GM12872 (cell line): ENCODE data around the gene SCARF2.
A peak's percentile ranks its signal among the peaks of the same experiment; 100 is the strongest.

Experiments used
- TF ChIP-seq, protein P1 (sequence below): IDR thresholded peaks from 3 replicates; pipeline ENCODE4 v1.5.1; 2011; ENCODE audit warnings: low read depth, mild to moderate bottlenecking, low read length, moderate library complexity; ENCODE audit not compliant: insufficient read depth

Gene SCARF2

DNA sequence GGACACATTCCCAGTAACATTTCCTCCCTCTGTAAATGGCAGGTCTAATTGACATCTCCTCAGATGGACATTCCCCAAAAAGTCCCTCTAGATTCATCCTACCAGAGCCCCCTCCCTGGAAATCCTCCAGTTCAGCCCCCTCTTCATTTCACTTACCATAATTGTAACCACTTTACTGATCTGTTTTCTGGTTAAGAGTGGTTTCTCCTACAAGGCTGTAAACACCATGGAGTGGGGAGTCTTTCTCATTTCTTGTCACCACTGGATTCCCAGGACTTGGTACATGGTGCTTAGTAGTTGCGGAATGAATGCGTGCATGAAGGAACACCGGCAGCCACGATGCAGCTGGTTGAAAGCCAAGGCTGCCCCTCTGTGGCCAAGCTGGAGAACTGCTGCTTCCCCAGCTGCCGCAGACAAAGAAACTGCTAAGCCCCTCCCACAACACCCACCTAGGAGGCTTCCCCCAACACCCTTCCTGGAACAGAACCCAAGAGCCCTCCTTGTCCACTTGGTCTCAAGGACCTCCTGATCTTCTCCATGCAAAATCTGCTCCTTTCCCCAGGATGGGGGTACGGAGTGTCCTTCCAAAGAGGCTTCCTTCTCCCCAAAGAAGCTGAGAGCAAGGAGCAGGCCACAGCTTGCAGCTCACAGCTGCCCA lies 18.6 kb upstream of the SCARF2 start:
- TF ChIP-seq, protein P1, sequence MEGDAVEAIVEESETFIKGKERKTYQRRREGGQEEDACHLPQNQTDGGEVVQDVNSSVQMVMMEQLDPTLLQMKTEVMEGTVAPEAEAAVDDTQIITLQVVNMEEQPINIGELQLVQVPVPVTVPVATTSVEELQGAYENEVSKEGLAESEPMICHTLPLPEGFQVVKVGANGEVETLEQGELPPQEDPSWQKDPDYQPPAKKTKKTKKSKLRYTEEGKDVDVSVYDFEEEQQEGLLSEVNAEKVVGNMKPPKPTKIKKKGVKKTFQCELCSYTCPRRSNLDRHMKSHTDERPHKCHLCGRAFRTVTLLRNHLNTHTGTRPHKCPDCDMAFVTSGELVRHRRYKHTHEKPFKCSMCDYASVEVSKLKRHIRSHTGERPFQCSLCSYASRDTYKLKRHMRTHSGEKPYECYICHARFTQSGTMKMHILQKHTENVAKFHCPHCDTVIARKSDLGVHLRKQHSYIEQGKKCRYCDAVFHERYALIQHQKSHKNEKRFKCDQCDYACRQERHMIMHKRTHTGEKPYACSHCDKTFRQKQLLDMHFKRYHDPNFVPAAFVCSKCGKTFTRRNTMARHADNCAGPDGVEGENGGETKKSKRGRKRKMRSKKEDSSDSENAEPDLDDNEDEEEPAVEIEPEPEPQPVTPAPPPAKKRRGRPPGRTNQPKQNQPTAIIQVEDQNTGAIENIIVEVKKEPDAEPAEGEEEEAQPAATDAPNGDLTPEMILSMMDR: peak; percentile 97

DNA sequence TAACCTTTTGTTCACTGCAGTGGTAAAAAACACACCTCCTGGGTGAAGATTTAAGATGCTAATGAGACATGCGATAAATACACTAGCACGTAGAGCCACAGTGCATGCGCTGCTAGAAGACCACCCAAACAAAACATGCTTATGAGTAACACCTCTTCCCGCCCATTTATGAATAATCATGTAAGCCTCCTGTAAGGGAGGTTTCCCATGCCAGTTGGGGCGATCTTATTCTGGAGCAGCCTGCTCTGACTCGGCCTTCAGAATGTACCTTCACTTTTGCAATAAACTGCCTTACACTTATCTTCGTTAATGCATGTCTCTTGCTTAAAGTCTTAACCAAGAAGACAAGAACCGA lies 18.1 kb upstream of the SCARF2 start:
- TF ChIP-seq, protein P1: no peak

DNA sequence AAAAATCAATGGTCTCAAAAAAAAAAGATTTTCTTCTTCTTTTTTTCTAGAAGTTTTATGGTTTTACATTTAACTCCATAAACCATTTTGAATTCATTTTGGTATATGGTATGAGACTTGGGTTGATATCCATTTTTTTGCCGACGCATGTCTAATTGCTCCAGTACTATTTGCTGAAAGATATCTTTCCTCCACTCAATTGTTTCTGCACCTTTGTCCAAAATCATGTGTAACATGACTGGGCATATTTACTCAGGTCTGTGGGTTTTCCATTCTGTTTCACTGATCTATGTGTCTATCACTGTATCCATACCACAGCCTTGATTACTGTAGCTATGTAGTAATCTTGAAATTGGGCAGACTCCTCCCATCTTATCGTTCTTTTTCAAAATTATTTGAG lies 15.6 kb upstream of the SCARF2 start:
- TF ChIP-seq, protein P1: no peak

DNA sequence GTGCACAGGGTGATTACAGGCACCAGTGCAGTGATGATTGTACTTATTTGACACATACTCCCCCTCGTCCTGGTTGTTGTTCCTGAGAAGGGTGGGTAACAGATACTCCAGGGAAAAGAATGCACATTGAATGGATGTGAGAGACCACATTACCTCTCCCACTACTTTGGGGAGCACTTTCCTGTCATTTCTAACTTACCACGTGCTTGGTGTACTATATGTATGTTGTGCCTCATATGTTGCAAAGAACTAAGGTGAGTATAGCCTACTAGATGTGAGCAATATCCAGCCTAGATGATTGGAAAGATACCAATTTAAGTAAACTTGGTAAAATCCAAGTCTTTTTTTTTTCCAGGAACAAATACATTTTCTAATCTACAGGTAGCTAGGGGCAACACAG lies 14.3 kb upstream of the SCARF2 start:
- TF ChIP-seq, protein P1: no peak

DNA sequence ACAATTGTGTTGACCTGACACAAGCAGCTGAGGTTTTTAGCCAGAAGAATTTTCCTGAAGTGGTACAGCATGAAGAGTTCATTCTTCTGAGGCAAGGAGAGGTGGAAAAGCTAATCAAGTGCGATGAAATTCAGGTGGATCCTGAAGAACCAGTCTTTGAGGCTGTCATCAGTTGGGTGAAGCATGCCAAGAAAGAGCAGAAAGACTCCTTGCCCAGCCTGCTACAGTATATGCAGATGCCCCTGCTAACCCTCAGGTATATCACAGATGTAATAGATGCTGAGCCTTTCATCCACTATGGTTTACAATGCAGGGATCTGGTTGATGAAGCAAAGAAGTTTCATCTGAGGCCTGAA lies 12.9 kb upstream of the SCARF2 start:
- TF ChIP-seq, protein P1: no peak

DNA sequence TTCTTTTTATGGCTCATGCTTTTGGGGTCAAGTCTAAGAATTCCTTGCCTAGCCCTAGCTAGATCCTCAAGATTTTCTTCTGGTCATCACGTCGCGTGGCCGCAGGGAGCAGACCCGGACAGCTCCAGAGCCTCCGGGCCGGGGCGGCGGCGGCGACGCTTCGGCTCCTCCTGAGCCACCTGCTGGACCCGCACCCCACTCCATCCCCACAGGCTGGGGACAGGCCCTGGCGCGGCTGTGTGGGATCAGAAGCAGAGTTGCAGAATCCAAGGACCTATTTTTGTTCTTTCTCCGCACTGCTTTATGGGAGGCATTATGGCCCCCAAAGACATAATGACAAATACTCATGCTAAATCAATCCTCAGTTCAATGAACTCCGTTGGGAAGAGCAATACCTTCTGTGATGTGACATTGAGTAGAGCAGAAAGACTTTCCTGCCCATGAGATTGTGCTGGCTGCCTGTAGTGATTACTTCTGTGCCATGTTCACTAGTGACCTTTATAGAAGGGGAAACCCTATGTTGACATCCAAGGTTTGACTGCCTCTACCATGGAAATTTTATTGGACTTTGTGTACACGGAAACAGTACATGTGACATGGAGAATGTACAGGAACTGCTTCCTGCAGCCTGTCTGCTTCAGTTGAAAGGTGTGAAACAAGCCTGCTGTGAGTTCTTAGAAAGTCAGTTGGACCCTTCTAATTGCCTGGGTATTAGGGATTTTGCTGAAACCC lies 12.4 kb upstream of the SCARF2 start:
- TF ChIP-seq, protein P1: no peak

DNA sequence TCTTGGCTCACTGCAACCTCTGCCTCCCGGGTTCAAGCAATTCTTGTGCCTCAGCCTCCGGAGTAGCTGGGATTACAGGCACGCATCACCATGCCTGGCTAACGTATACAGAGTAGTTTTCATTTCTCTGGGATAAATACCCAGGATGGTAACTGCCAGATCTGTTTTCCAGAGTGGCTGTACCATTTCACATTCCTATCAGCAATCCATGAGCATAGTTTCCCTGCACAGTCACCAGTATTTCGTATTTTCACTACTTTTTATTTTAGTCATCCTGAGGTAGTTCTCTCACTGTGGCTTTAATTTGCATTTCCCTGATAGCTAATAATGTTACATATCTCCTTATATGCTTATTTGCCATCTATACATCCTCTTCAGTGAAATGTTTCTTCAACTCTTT lies 11.0 kb upstream of the SCARF2 start:
- TF ChIP-seq, protein P1: no peak
